Osteoblast (primary cell): ENCODE data around the gene RPL23. TPM values are rescaled to one million over a fixed set of nuclear protein-coding genes. Genes with fewer than 3 reads are reported as not detected.
A peak's percentile ranks its signal among the peaks of the same experiment; 100 is the strongest.

ENCODE experiments used
- DNase-seq: peaks from one replicate; pipeline ENCODE4 v3.0.0; 2011; ENCODE audit warnings: low spot score, mixed read lengths; ENCODE audit not compliant: insufficient read length; ENCODE audit errors: missing footprints
- H2AFZ ChIP-seq: 2 replicates; pipeline ENCODE4 v1.6.0; 2011; ENCODE audit warnings: mild to moderate bottlenecking, low read length
- H3K27ac ChIP-seq: 2 replicates; pipeline ENCODE4 v1.5.1; 2011; ENCODE audit warnings: mild to moderate bottlenecking, low read depth, low read length, moderate library complexity
- H3K27me3 ChIP-seq: 2 replicates; pipeline ENCODE4 v1.6.0; 2012; ENCODE audit warnings: mild to moderate bottlenecking, control low read depth, inconsistent platforms, low read length, moderate library complexity; ENCODE audit not compliant: insufficient read depth
- H3K36me3 ChIP-seq: 2 replicates; pipeline ENCODE4 v1.5.1; 2011; ENCODE audit warnings: mild to moderate bottlenecking, low read length, control low read depth, moderate library complexity; ENCODE audit not compliant: insufficient read depth
- H3K4me1 ChIP-seq: 2 replicates; pipeline ENCODE4 v1.5.1; 2011; ENCODE audit warnings: mild to moderate bottlenecking, low read length, control low read depth, moderate library complexity; ENCODE audit not compliant: insufficient read depth
- H3K4me2 ChIP-seq: 2 replicates; pipeline ENCODE4 v1.6.0; 2011; ENCODE audit warnings: mild to moderate bottlenecking, low read length; ENCODE audit not compliant: insufficient read depth
- H3K4me3 ChIP-seq: fragments of 200-600 bp; sonication (generic); 3 replicates; pipeline ENCODE4 v1.5.1; 2012; ENCODE audit warnings: mild to moderate bottlenecking, low read length, inconsistent platforms; ENCODE audit not compliant: insufficient read depth
- H3K79me2 ChIP-seq: 2 replicates; pipeline ENCODE4 v1.6.0; 2012; ENCODE audit warnings: mild to moderate bottlenecking, low read length, control low read depth, inconsistent platforms; ENCODE audit not compliant: insufficient read depth
- H3K9me3 ChIP-seq: 2 replicates; pipeline ENCODE4 v1.5.1; 2011; ENCODE audit warnings: low read depth, low read length, control low read depth
- H4K20me1 ChIP-seq: 2 replicates; pipeline ENCODE4 v1.6.0; 2012; ENCODE audit warnings: mild to moderate bottlenecking, low read length, control low read depth; ENCODE audit not compliant: insufficient read depth
- total RNA-seq: library from RNA; depleted of rRNA; stranded (reverse); fragments of >200 nt; gene quantifications from 2 replicates; pipeline ENCODE4 v1.2.3, GENCODE V29; 2012
- TF ChIP-seq, protein P1 (sequence below): IDR thresholded peaks from 2 replicates; pipeline ENCODE4 v1.5.1; 2011; ENCODE audit warnings: mild to moderate bottlenecking, low read depth, low read length, moderate library complexity; ENCODE audit errors: extremely low read depth

The RPL23 gene
- total RNA-seq, 1 donor: 821 TPM

DNA sequence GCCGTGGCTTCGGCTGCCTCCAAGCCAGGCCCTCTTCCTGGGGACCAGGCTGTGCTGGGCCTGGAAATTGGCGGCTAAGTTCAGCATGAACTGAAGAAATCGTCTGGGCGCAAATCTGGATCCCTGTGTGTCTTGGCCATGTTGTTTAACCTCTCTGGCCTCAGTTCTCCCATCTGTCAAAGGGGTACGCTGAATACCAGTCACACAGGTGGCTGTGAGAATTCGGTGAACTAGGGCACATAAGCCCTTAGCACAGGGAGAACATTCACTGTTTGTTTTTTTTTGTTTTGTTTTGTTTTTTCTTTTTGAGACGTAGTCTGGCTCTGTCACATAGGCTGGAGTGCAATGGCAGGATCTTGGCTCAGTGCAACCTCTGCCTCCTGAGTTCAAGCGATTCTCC lies 35.3 kb upstream of the RPL23 start:
- TF ChIP-seq, protein P1, sequence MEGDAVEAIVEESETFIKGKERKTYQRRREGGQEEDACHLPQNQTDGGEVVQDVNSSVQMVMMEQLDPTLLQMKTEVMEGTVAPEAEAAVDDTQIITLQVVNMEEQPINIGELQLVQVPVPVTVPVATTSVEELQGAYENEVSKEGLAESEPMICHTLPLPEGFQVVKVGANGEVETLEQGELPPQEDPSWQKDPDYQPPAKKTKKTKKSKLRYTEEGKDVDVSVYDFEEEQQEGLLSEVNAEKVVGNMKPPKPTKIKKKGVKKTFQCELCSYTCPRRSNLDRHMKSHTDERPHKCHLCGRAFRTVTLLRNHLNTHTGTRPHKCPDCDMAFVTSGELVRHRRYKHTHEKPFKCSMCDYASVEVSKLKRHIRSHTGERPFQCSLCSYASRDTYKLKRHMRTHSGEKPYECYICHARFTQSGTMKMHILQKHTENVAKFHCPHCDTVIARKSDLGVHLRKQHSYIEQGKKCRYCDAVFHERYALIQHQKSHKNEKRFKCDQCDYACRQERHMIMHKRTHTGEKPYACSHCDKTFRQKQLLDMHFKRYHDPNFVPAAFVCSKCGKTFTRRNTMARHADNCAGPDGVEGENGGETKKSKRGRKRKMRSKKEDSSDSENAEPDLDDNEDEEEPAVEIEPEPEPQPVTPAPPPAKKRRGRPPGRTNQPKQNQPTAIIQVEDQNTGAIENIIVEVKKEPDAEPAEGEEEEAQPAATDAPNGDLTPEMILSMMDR: no peak
- Histone ChIP-seq H3K4me3 (no peak overlapping the region), H3K27ac (no peak overlapping the region), H2AFZ (no peak overlapping the region), H3K27me3 (no peaks in the 10 kb centered on the region), H3K36me3 (peaks cover 75% of the 10 kb centered on the region), H4K20me1 (peaks cover 88% of the 10 kb centered on the region), H3K4me1 (peaks cover 14% of the 10 kb centered on the region), H3K9me3 (no peaks in the 10 kb centered on the region), H3K79me2 (peaks cover 99% of the 10 kb centered on the region), H3K4me2 (no peak overlapping the region)
- peak; percentile 29 for DNase-seq

DNA sequence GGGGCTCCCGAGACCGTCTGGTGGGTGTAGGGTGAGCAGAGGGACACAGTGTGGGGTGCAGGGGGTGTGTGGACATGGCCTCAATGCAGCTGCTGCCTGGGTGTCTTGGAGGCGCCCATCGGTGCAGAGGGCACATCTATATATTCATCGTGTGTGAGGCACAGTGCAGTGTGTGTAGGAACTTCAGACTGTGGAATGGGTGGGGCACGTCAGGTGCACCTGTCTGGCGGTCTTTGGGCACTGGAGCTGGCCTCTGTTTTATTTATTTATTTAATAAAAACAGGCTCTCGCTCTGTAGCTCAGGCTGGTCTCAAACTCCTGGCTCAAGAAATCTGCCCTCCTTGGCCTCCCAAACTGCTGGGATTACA lies 33.1 kb upstream of the RPL23 start:
- peak; percentile 50 for DNase-seq

DNA sequence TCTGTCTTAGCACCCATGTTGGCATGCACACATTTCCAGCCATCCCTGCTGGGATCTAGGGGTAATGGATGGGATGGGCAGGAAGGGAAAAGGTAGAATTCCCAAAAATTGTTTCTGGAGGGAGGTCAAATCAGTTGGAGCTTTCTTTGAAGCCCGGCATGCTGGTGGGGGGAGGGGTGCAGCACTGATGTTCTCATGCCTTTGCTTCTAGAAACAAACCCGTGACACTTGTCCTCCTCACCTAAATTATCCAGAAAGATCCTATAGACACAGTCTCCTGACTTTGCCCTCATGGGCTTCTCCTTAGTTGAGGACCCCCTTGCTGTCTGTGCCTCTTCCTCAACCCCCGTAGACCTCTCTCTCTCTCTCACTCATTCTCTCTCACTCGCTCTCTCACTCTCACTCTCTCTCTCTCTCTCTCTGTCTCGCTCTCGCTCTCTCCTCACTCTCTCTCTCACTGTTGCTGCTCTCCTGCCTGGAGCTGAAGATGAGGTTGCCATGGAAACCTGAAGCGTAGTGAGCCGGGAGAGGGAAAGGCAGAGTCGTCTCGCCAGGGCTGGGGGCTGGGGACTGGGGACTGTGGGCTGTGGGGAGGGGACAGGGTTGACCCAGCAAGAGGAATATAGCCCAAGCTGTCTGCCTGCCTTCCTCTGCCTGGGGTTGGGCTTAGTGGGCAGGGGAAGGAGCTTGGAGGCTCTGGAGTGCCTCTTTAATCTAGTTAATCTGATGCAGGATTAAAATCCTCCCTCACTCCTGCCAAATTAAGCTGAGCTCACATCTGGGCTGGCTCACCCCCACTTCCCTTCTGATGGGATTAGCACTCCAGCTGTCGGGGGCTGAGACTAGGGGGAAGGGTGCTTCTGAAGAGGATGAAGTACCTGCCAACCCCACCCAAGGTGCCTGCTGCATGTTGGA lies 32.5 kb upstream of the RPL23 start:
- Histone ChIP-seq H3K4me2 (no peak overlapping the region), H3K27ac (no peak overlapping the region), H3K79me2 (peaks cover 99% of the 10 kb centered on the region), H3K4me3 (no peak overlapping the region), H3K9me3 (no peaks in the 10 kb centered on the region), H4K20me1 (peaks cover 92% of the 10 kb centered on the region), H3K27me3 (no peaks in the 10 kb centered on the region), H2AFZ (no peak overlapping the region), H3K4me1 (peaks cover 30% of the 10 kb centered on the region), H3K36me3 (peaks cover 74% of the 10 kb centered on the region)
- TF ChIP-seq, protein P1: no peak
- peak; percentile 63 for DNase-seq

More for the DNA sequence above, 33.1 kb upstream of the RPL23 start:
- Histone ChIP-seq H4K20me1 (peaks cover 92% of the 10 kb centered on the region), H3K9me3 (no peaks in the 10 kb centered on the region), H3K36me3 (peaks cover 73% of the 10 kb centered on the region), H3K4me1 (peaks cover 24% of the 10 kb centered on the region), H3K4me2 (no peak overlapping the region), H3K27ac (no peak overlapping the region), H3K4me3 (no peak overlapping the region), H2AFZ (no peak overlapping the region), H3K79me2 (peaks cover 99% of the 10 kb centered on the region), H3K27me3 (no peaks in the 10 kb centered on the region)
- TF ChIP-seq, protein P1: no peak

DNA sequence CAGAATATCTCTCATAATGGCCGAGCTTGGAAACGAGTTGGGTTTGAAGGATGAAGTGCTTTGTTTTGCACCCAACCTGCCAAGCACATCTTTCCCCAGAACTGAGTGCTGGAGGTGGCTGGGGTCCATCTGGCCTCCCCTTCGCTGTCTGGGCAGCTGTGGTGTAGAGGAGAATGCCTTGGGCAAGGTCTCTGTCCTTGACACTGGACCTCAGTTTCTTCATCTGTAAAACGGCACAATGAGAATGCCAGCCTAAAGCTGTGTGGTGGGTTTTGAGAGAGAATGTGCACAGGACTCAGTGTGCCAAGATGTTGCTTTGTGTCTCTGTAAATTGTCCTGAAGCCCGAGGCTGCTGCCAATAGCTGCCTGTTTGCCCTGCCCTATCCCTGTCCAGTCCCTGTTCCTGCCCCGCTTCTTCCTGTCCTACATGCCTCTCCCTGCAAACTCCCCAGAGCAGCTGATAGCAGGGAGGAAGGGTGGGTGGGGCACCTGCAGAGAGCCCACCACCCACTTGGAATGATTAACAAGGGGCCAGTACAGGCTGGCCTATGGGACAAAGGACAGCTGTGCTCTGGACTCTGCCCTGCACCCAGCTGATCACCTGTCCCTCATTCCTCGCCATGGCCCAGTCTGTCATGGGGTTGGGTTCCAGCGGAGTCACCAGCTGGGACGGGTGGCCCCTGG lies 31.7 kb upstream of the RPL23 start:
- peak; percentile 44 for DNase-seq
- no peak overlapping the region for H3K27ac ChIP-seq
- peaks cover 72% of the 10 kb centered on the region for H3K36me3 ChIP-seq
- H2AFZ ChIP-seq: no peak overlapping the region
- no peak overlapping the region for H3K4me3 ChIP-seq
- H3K4me1 ChIP-seq: peaks cover 38% of the 10 kb centered on the region
- no peak overlapping the region for H3K4me2 ChIP-seq
- H4K20me1 ChIP-seq: peaks cover 92% of the 10 kb centered on the region
- no peaks in the 10 kb centered on the region for H3K27me3 ChIP-seq
- TF ChIP-seq, protein P1: no peak
- H3K79me2 ChIP-seq: peaks cover 98% of the 10 kb centered on the region
- no peaks in the 10 kb centered on the region for H3K9me3 ChIP-seq
